GM12872 (cell line): ENCODE results near the gene SYF2.

Source experiments
- CTCF ChIP-seq: IDR thresholded peaks from 3 replicates; pipeline ENCODE4 v1.5.1; 2011; ENCODE audit warnings: low read depth, mild to moderate bottlenecking, low read length, moderate library complexity; ENCODE audit not compliant: insufficient read depth

The SYF2 gene

GRCh38 chr1:25208092-25208491, 24.2 kb downstream of the SYF2 start:
- TF ChIP-seq CTCF, result no peak

DNA sequence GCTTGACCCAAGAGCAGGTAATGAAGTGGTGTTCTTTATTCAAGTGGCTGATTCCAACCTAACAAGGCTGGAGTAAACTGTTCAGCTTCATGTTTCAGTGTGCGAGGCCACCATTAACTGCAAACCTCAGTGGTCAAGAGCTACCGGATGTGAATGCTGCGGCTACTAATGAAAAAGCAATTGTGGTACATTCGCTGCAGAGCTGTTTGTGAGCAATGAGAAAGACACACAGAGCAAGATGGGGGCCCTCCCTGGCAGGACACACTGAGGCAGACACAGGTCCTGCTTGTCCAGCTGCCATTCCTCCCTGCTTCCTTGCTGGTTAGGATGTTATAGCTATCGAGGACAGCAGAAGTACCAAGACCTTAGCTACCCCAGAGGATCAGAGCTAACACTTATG, 26.1 kb downstream of the SYF2 start:
- no peak for TF ChIP-seq CTCF

DNA sequence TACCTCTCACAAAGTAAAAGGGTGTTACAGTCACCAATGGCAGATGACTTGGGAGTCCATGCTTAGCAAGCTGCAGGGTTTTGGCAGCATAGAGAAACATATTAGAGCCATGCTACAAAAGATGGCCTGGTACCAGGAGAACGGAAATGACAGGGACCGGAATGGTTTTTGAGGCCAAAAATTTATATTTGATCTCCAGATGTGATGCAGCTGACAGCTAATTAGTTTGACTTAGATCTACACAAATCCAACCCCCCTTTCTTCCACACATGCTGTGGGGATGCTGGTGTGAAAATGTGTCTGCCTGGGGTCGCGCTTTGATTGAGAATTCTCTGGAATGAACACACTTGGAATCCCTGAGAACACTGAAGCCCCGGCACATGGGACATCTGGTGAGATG, 26.5 kb downstream of the SYF2 start:
- no peak for TF ChIP-seq CTCF

- TF ChIP-seq CTCF, result peak; percentile 63
Measured at GRCh38 chr1:25204797-25205480, 27.4 kb downstream of the SYF2 start.

DNA sequence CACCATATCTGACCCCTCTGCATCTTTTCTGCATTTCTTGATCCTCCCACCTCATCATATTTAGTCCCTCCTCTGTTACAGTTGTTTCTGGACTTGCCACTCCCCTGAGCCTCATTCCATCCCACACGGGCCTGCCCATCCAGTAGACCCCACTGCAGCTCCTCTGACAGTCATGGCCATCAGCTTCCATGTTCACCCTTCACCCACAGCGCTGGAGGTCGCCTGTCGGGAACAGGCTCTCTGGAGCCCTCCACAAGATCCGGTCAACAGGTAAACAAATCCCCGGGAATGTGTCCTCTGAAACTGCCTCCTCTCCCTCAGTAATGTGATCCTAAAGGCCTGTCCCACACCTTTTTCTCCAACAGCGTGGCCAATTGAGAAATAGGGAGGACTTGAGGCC, 31.3 kb downstream of the SYF2 start:
- no peak for TF ChIP-seq CTCF

GRCh38 chr1:25199819-25200620, 32.3 kb downstream of the SYF2 start:
- no peak for TF ChIP-seq CTCF

DNA sequence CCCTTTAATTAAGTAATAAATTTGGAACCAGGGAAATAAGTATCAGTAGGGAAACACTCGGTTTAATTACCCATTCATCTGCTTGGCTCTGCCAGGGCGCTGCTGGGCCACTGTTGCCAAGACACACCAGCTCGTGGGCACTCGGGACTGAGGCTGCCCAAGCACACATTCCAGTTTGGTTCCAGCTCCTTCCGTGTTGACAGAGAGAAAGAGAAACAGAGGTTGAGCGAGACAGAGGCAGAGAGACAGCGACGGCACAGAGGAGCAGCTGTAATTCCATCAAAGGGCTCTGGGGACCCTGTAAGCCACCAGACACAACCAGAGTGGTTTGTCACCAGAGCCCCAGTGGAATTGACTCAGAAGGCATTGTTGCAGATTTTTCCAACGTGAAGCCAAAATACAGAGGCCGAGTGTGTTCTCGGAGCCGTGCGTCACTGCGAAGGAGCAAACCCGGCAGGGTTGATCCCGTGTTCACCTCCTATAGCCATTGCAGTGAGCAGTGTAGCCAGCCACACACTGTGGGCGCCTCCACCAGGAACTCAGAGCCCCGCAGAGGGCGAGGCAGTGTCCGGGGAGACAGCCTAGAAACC, 33.5 kb downstream of the SYF2 start:
- peak; percentile 54 for TF ChIP-seq CTCF
